Uterine smooth muscle cell (primary cell): ENCODE measurements around the gene ZNF737. TPM values are rescaled to one million over a fixed set of nuclear protein-coding genes. Genes with fewer than 3 reads are reported as not detected.

Experiments
- total RNA-seq: library from RNA; depleted of rRNA; stranded (reverse); fragments of >200 nt; gene quantifications from 2 replicates; pipeline ENCODE4 v1.2.3, GENCODE V29; 2014

Gene ZNF737
- total RNA-seq: 5.2 and 12.9 TPM in 2 replicates

DNA sequence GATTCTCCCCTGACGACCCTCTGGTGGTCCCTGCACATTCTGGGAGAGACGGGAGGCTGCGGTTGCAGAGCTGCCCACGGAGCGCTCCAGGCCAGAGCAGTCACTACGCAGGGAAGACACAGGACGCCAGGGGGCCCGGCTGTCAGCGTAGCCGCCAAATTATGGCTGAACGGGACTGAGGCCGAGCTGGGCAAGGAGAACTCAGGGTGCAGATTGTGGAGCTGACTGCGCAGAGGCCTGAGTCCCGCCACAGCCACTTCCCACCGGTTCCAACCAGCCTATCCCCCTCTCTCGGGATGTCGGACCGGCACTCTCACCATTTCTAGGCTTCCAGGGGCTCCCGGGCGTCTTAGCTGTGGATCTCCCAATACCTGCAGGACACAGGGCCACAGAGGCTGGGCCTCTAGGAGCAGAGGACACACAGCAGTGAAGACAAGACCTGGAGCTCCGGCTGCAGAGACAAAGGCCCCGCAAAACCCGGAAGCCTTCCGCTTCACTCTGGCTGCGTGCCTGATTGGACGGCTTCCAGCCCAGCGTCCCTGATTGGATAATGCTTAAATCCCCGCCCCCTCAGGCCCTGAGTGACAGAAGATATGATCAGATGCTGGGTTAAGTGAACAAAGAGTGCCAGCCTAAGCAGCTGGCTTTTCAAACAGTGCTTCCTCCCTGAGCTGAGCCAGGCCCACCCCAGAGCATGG, at the start of gene ZNF737:
ZNF737 (minus strand) TSS at position 461 of the 698 bp plus-strand sequence; CDS start at position 320, 141 bp downstream.

Other genes with a start within 250 kb of the ZNF737 start
- 15.6 and 16.9 TPM in 2 replicates for gene ZNF626, start 95.8 kb upstream of the ZNF737 start, total RNA-seq
- gene ZNF66, start 210.5 kb upstream of the ZNF737 start, total RNA-seq: 1.7 and 4.0 TPM in 2 replicates